GM19238 (cell line): ENCODE data around the gene ENTHD1.
"Not testable (repeated sequence)": the region's sequence is repeated elsewhere in the genome, so short reads cannot be mapped to it uniquely, and the experiment has no call there.

Experiments used
- DNase-seq: peaks from one replicate; pipeline ENCODE4 v3.0.0; 2011; ENCODE audit warnings: low spot score; ENCODE audit not compliant: insufficient read length

ENTHD1 gene

GRCh38 chr22:39735776-39736175 is 157.8 kb downstream of the ENTHD1 start:
- DNase-seq, result no peak

DNA sequence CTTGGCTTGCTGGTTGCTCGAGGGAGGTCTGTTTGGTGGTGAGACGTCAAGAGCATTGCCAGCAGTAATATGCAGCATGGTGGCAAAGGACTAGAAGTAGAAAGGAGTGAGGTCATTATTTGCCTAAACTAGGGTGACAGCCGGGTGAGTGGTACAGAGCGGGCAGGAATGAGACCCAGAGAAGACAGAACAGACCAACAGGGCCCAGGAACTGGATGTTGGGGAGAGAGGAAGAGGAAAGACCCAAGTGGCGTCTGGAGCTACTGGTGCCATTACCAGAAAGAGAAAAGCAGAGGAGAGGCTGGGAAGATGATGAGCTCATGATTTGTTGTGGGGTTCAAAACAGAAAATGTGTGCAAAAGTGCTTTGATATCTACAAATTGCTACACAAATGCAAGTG is 158.7 kb downstream of the ENTHD1 start:
- no peak for DNase-seq

DNA sequence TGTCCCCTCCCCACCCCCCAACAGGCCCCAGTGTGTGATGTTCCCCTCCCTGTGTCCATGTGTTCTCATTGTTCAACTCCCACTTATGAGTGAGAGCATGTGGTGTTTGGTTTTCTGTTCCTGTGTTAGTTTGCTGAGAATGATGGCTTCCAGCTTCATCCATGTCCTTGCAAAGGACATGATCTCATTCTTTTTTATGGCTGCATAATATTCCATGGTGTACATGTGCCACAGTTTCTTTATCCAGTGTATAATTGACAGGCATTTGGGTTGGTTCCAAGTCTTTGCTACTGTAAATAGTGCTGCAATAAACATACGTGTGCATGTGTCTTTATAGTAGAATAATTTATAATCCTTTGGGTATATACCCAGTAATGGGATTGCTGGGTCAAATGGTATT is 159.5 kb downstream of the ENTHD1 start:
- not testable (repeated sequence) for DNase-seq

DNA sequence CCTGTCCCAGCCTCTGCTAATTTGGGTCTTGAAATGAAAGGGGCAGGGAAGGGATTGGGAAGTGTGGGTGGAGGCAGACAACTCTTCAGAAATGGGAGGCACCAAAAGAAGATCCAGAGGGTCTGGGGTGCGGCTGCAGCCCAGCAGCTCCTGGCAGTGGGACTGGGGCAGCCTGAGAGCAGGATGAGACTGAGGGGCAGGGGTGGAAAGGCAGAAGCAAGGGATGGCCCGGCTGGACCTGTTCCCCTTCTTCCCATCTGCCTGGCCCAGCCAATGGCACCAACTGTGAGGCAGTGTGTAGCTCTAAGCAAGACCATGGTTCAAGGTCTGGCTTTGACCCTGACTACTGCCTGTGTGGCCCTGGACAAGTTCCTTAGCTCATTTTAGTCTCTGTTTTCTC is 160.4 kb downstream of the ENTHD1 start:
- DNase-seq, result no peak

DNA sequence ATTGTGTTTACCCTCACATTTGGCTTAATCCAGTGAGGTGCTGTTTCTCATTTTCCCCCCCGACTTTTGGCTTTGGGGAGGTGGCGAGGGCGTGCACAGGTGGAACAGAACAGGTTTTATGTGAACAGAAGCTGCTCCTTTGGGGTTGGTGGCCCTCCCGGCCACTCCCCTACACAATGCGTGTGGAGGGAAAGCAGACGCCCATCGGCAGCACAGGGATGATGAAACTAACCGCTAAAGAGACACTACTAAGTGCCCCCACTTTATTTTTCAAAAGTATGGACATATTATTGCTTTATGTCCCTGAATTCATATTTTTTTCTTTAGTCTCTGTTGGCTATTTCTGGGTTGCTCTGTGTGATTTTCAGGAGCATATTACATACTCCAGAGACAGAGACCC is 160.9 kb downstream of the ENTHD1 start:
- DNase-seq, result no peak

- no peak for DNase-seq
Measured at GRCh38 chr22:39731881-39732555, 161.5 kb downstream of the ENTHD1 start.

- DNase-seq, result no peak
Measured at GRCh38 chr22:39731481-39731880, 162.1 kb downstream of the ENTHD1 start.

DNA sequence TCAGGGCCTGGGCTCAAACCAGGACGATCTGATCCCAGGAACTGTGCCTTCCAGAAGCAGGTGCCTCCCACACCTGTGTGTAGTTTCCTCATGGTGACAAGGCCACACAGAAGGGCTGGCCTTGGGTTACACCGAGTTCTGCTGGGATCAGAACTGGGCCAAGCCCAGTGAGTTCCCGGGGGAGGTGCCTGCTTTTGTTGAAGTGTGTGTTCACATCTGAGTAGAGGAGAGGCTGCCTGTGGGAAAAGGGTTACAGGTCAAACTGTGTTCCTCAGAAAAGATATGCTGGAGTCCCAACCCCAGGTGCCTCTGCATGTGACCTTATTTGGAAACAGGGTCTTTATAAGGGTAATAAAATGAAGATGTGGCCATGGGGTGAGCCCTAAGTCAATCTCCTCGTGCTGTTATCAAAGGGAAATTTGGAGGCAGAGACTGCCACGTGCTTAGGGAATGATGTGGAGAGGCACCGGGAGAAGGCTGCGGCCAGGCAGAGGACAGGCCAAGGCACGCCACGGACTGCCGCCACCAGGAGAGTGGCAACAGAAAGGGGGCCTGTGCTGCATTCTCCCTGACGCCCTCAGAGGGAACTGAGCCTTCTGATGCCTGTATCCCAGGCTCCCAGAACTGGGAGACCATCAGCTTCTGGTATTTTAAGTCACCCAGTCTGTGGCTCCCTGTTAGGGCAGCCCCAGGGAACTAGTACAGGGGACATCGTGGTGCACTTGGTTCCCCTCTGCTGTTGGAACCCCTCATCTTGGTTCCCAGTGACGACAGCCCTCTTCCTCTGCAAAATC is 164.2 kb downstream of the ENTHD1 start:
- DNase-seq, result no peak

DNA sequence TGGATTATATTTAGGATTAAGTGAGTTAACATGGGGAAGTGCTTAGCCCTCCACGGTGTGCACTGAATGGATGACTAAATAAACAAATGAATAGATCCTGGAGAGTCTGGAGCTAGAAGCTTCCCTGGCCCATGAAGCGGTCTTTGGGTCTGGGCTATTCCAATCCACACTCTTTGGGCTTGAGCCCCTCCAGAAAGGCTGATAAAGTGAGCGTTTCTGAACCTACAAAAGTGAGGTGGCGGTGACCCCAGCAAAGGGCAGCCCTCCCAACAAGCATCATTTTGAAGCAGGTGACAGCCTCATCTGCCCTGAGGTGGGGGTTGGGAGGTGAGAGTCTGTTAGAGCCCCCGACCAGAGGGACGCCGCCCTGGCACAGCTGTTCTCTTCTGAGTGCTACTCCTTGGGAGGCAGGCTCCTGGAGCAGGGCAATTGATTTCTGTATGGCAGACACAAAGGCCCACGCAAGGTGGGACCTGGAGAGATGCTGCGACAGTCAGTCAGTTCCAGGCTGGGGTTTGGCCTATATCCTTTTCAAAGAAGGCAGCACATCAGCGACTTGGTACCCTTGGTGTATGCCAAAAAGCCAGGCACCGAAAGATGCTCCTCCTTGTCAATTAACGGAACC is 165.2 kb downstream of the ENTHD1 start:
- no peak for DNase-seq

DNA sequence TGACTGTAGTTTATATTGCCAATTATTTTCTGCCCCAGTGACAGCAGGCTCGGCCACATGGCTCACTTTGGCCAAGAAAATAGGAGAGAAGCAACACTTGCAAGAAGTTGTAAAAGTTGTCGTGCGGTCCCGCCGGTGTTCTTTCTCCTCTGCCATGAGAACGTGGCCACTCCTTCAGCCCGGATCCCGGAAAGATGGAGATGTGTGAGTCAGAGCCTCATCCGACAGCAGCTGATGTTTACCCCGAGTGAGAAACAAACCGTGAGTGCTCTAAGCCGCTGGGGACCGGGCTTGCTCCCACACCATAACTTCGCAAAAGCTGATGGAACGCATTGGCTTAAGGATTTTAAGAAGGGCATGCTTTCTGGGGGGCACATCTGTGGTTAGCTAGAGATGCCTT is 166.0 kb downstream of the ENTHD1 start:
- DNase-seq, result no peak

- DNase-seq, result no peak
Measured at GRCh38 chr22:39725351-39726035, 168.1 kb downstream of the ENTHD1 start.

DNA sequence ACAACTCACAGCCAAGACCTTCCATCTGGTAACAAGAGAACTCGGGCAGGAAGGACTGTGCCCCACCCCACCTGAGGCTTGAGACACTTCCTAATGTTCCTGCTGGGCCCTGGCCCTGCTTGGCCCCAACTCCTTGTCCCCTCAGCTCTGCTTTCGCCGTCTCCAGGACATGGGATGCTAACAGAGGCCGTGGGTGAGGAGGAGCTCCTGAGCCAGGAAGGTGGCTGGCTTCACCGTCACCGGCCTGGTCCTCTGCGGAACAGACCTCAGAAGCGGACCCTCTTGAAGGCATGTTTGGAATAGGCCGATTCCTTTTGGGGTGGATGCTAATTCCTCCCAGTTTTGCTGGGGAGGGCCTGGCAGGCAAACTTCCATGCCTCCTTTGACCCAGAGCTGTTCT is 168.7 kb downstream of the ENTHD1 start:
- no peak for DNase-seq

DNA sequence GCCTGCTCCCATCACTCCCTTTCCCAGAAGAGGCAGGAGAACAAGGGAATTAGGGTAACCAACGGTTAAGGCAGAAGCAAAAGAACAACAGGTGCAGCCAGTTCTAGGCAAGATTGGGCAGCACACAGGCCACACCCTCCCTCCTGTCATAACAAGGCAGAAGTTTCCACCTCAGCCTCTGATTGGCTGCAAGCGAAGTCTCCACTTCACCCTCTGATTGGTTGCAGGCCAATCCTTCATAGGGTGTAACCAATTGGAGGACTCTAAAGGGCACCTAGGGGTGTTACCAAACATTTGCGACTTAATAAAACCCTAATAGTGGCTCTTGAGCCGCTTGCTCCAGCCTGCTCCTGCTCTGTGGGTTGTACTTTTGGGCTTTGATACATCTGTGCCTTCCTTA is 169.2 kb downstream of the ENTHD1 start:
- no peak for DNase-seq

GRCh38 chr22:39723899-39724351 is 169.6 kb downstream of the ENTHD1 start:
- DNase-seq, result no peak

DNA sequence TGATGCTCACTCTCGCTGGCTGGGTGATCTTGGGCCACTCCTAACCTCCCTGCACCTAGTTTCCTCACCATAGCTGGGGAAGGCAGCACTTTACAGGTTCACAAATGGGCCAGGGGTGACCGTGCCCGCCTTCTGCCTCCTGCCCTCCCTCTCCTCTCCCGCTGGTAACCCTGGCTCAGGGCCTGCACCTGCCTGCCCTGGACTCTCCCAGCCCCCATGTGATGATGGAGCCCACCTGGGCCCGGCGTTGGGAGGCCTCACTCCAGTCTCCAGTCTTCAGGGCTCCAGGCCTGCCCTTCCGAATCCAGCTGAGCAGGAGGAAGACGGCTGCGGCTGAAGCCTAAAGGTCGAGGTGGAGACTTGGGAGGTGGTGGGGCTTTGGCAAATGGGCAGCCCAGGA is 170.1 kb downstream of the ENTHD1 start:
- DNase-seq, result no peak

DNA sequence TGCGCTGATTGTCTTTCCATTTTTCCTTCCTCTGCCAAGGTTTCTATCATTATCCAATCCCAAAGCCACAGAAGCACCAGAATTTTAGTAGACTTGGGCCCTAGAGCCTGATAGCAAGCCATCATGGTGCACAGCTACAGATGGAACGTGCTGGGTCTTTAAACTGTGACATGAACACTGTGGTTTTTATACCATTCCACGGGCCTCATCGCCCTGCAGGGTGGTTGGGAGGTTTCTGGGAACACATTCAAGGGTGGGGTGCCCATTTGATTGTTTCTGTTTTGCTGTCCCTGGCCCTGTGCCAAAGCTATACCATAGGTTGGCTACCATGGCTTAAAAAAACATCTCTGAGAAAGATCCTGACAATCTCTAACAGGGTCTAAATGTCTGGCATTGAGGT is 171.1 kb downstream of the ENTHD1 start:
- no peak for DNase-seq

GRCh38 chr22:39722032-39722325 is 171.6 kb downstream of the ENTHD1 start:
- no peak for DNase-seq

DNA sequence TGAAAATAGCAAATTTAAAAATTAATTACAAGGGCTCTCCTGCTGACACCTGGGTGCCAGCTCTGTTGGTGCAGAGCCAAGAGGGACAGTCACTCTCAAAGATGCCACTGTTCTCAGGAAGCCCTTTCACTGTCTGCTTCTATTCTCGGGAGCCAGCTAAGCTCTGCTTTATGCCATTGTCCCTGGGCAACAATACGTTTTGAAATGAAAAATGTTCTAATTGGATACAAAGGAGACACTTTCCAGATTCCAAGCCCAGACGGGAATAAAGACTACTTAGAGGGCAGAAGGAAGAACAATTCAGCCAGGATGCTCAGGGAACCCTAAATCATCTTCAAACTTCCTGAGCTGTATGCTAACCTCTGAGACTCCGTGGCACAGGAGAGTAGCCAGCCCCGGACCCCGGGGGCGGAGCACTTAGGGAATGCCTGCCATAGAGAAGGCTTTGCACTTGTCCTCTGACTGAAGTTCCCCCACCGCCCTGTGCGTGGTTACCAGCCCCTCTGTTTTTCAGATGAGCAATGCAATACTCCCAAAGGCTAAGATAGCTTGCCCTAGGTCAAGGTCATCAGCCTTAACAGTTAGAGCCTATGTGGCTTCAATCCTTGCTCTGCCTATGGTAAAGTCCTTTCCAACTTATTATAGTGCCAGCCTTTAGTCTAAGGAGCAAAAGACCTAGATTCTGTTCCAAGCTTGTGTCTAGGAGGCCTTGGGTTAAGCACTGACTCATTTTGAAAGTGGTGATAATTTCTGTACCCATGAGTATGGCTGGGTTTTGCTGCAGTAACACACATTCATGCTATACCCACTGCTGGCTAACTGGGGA is 172.1 kb downstream of the ENTHD1 start:
- DNase-seq, result no peak

DNA sequence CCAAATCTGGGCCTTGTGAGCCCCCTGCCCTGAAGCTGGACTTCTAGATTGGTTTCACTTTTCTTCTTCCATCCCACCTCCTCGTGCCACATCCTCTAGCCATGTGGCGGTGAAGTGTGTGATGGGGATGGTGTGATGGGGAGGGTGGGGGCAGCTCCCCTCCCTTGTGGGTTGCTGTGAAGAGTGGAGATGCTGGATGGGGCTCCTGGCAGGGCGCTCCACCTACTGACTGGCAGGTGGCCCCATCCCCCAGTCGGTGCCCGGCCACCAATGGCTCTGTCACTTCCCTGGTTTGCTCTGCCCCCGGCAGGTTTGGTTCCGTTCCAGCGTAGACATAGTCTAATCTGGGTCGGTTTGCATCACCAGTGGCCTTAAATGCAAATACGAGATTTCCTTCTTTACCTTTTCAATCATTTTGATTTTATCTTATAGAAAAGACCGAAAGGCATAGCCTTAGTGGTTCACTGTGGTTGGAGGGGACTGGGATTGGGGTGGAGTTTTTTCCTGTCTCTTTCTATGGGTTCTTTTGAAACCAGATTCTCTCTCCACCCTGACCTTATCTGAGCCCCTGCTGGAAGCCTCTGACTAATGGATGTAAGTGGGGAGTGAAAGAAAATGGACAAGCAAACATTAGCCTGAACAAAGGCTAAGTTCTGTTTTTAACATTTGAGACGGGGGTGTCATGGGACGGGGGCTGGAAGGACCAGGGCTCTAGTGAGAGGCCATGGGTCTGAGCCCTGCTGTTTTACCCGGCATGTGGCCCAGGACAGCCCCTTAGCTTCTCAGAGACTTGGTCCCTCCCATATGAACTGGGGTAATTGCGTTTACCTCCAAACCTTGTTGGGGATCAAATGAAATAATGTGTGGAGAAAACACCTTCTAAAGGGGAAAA is 173.8 kb downstream of the ENTHD1 start:
- no peak for DNase-seq

GRCh38 chr22:39718921-39719475 is 174.6 kb downstream of the ENTHD1 start:
- no peak for DNase-seq
